Stromal cell of bone marrow (primary cell): ENCODE results near the gene MAD1L1.
"Not testable (repeated sequence)": the region's sequence is repeated elsewhere in the genome, so short reads cannot be mapped to it uniquely, and the experiment has no call there.

ENCODE experiments used
- DNase-seq: peaks from one replicate; pipeline ENCODE4 v3.0.0-alpha.2; 2012; ENCODE audit warnings: low read depth

MAD1L1 gene

DNA sequence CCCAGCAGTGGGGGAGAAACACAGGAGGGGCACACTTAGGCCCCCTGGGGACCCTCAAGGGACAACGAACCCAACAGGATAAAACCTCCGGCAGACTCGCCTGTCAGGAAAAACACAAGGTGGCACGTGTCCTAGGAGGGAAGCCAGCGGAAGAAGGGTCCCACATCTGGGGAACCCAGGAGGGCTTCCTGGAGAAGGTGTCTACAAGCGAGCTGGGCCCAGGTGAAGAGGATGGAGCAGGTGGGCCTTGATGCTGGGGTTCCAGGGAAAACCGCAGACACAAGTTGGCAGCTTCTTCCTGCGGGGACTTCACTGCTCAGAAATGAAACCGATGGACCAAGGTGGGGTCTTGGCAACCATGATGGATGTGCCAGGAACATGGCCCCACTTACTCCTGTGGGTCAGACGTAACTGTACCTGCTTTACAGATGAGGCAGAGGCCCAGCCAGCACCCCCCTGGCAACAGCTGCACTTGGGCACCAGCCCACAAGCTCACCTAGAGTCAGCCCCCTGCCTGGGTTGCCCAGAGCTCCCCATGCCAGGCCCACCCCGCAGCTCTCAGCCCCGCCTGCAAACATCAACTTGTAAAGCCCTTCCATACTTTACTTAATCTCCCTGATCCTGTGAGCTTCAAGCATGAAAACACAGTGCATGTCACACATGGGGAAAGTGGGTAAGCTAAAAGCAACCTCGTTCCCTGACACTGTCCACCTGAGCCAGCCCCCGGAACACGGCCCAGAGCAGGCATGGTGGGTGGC is 337.7 kb downstream of the MAD1L1 start:
- no peak for DNase-seq

DNA sequence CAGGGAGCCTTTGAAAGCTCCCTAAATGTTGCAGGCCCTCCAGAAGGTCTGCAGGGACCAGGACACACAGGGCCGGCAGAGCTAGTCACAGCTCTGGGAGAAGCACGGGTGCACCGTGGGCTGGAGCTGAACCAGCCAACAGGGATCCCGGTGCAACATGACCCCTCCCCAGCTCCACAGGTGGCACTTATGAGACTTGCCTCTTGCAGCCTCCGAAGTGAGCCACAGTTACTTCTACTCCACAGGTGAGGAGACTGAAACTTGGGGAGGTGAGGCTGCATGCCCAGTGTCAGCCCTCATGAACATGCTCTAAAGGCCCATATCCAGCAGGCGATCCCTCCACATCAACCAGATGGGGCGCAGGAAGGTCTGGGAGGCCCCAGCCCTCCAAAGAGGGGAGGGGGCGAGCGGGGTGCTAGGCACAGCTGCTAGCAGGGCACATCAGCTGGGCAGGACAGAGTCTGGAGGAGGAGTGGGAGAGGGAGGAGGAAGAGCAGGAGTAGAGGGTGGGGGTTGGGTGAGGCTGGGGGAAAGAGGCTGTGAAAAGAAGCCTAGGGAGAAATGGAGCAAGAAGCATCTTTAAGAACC is 338.3 kb downstream of the MAD1L1 start:
- no peak for DNase-seq

DNA sequence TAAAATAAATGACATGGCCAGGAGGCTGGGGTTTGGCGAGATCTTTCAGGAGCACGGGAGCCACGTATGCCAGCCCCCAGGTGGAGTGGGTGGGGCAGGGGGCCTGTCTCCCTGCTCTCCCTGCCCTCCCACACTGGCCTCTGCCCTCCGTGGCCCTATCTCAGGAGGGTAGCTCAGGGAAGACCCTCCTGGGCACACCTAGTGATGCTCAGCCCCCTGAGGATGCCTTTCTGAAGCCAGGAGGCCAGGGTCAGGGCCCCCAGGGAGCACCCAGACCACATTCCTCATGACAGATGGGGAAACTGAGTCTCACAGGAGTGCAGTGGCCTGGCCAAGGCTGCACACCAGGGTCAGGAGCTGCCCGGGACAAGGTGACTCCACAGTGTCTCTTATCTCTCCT is 339.3 kb downstream of the MAD1L1 start:
- DNase-seq = no peak

DNA sequence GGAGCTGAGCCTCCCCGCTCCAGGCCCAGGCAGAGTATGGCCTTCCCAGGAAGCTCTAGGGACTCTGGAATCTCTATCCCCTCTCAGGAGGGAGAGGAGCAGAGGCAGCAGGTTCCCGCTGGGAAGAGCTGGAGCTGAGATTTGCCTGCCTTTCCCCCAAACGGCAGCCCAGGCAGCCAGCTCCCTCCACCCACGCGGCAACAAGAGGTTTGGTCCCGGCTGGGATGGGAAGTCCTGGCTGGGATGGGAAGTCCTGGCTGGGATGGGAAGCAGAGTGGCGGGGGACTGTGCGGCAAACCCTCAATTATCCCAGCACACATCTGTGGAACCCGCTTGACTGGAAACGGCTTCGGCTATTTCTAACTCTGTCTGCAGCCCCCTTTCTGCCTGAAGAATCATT is 339.7 kb downstream of the MAD1L1 start:
- DNase-seq = no peak

DNA sequence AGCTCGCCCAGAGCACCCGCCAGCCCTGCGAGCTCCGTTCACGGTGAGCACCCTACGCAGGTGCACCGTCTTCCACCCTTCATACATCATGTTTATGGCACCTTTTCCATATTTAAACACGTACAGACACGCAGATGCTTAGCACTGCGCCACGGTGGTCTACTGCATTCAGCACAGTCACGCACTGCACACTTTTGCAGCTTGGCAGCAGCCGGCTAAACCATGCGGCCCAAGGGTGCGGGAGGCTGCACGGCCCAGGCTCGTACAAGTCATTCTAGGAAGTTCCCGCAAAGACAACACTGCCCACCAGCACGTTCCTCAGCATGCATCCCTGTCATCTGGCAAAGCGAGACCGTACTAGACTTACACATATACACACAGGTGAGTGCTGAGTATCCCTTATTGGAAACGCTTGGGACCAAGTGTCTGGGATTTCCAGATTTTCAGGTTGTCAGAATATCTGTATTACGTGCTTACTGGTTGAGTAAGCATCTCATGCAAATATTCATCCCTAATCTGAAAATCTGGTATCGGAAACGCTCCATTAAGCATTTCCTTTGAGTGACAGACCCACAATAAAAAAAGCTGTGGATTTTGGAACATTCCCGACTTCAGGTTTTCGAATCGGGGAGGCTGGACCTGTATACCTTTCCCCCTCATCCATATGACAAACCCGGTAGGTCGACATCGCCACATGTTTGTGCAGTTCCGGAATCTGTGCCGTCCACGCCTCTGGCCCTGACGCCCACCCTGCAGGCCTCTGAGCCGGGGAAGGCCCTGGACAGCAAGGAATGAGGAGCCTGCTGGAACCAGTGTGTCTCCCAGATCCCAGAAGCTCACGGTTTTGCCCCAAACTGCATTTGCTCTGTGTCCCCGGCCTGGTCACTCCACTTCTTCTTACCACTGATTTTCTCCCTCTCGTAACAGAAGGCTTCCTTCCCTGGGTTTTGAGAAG is 340.5 kb downstream of the MAD1L1 start:
- no peak for DNase-seq

DNA sequence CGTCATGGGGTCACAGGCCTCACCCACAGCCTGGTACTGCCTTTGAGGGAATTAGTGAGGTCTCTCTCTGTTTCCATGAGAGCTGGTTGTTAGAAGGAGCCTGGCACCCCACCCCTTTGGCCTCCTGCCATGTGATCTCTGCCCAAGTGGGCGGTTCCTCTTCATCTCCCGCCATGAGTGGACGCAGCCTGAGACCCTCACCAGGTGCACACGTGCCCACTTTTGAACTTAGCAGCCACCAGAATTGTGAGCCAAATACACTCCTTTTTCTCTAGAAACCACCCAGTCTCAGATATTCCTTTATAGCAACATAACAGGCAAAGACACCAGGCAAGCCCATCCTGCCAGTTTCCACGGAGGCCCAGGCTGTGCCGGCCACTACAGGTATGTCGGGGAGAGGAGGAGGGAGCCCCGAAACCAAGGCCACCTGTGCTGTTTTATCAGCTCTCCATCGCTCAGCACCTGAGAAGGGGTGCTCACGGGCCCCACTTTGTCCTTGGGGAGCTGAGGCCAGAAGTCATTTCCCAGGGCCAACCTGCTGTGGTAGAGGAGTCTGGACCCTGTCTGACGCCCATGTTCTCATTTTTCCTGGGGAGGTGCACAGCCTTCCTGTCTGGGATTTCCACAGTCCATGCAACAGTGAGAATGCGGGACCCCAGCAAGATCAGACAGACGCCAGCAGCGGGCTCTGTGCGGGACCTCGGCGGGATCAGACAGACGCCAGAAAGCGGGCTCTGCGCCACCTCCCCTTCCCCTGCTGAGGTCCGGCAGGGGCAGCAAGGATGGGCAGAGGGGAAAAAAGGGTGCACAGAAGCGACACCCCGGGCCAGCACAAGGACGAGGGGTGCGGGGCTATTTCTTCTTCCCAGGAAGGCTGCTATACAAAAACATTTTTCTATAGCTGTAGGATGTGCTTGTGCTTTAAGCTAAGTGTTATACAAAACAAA is 342.2 kb downstream of the MAD1L1 start:
- no peak for DNase-seq

DNA sequence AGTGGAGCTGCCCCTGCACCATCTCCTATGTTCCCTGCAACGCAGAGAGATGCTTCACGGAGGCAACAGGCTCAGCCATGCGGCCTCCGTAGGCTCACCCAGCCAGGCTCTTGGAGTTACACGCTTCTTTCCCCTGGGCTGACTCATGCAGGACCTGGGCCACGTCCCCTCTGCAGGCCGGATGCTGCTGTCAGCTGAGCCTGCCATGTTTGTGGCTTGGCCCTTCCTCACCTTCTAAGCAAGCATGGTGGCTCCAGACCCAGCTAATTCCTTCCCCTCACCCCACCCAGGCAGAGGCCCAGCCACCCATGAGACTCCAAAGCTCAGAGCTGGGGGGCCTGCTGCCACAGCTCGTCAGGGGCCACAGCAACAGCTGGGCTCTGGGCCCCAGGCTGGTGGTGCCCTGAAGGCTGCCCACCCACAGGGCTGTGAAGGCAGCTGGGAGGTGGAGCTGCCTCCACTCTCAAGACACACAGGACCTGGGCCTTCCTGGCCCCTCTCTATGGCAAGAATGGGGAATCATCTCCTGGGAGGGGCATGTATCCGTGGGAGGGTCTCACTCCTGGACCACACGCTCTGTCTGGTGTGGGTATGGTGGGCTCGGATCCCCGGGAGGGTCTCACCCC is 343.1 kb downstream of the MAD1L1 start:
- DNase-seq = no peak

DNA sequence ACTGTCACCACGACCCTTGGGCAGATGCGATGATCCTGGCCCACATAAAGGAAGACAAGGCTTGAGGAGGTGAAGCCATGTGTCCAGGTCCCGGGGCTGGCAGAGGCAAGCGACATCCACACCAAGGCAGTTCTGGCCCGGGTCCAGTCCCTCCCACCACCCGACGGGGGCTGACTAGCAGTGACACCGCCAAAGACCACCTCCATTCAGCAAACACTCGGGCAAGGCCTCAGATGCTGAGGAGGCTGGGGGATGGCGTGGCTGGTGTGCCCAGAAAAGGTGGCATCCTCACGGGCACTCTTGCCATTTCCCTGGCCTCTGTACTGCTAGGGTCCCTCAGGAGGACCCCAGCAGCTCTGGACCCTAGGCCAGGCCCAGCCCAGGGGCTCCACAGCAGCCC is 343.7 kb downstream of the MAD1L1 start:
- no peak for DNase-seq

DNA sequence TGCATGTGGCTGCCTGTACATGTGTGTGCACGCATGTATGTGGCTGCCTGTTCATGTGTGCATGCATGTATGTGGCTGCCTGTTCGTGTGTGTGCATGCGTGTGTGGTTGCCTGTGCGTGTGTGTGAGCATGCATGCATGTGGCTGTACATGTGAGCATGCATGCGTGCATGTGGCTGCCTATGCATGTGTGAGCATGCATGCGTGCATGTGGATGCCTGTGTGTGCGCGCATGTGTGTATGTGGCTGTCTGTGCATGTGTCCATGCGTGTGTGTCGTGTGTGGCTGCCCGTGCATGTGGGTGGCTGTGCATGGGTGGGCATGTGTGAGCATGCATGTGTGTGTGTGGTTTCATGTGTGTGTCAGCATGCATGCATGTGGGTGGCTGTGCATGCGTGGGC is 344.3 kb downstream of the MAD1L1 start:
- DNase-seq = no peak

DNA sequence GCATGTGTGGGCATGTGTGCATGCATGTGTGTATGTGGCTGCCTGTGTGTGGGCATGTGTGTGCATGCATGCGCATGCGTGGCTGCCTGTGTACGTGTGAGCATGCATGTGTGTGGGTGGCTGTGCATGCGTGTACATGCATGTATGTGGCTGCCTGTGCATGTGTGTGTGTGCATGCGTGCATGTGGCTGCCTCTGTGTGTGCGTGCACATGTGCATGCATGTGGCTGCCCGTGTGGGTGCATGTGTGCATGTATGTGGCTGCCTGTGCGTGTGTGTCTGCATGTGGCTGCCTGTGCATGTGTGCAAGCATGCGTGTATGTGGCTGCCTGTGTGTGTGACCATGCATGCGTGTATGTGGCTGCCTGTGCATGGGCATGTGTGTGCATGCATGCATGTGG is 345.5 kb downstream of the MAD1L1 start:
- no peak for DNase-seq

DNA sequence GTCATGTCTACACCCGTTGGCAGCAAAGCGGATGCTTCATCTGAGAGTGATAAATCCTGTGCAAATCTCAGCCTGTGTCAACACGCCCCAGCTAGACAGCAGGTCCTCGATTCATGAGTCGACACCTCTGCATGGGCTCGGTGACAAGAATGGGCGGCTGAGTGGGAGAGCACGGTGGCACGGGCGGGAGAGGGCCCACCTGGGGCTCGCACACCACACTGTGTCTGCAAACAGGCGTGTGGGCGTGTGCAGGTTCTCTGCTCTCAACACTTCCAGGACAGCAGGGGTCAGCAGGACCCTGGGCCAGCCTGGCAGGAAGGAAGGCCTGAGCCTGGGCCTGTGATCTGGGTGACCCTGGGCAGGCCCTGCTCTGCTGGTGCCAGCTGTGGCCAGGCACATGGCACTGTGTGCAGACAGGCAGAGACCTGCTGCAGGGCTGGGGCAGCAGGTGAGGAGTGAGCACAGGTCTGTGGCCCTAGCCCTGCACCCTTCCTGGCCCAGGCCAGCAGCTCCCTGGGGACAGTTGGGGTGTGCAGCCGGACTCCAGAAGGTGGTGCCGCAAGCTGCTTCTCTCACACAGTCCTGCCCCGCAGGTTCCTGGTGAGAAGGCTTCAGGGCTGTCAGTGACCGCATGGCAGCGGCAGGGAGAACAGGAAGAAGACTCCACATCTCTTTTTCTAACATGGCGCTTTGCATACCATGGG is 346.2 kb downstream of the MAD1L1 start:
- no peak for DNase-seq

DNA sequence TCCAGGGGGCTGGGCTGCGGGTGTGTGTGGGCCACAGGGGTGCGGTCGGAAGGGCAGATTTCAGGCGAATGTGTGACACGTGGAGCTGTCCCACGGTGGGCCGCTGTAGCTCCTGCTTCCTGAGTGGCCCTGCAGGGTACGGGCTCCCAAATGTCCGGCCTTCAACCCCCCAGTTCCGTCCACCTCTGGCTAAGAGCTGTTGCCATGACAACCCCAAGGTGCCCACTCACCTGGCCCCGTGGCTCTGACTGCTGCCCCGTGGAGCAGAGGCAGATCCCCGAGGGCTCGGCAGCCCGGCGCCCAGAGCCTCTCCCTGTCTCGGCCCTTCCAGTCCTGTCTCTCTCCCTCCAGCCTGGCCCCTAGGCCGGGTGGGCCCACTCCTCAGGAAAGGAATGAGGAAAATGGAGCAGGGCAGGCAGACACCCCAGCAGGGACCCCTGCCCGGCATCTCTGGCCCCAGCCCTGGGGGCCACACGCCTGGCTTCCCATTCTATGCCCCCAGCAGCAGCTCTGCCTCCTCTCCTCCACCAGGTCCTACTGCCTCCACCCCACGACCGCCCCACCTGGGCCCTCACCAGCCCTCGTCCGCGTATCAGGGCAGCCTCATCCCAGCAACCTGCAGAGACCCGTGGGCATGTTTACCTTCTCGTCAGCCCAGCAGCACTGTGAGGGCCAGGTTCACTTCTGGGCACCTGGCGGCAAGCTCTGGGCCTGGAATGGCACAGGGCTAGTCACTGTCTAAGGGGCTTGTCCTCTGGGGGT is 347.1 kb downstream of the MAD1L1 start:
- no peak for DNase-seq

DNA sequence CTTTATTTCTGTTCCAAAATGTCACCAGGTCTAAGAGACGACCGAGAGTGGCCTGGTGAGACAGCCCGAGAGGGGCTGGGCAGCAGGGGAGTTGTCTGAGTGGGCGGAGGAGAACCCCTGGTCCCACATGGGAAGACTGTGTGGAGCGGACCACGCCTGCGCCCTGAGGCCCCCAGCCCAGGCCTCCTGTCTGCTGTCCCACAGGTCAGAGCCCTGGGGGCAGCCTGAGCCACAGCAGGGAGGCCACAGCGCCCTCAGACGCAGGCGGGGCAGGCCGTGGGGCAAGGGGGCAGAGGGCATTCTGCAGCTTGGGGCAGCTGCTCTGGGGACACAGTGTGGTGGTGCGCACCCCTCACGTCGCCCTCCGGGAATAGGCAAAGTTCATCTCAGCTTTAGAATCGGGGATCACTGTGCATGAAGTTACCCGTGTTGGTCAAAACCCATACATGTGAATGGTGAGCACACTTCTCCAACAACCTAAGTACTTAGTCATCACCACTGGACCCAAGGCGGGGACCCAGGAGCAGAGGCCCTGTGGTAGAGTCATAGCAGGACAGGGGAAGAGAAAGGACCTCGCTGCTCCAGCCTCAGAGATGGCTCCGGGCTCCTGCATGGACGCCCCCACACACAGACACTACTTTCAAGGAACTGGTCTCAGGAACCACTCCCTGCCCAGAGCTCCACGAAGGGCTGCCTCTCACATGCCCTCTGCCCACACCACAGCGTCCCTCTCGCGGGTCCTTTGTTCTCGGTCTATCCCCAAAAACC is 348.0 kb downstream of the MAD1L1 start:
- DNase-seq = no peak

DNA sequence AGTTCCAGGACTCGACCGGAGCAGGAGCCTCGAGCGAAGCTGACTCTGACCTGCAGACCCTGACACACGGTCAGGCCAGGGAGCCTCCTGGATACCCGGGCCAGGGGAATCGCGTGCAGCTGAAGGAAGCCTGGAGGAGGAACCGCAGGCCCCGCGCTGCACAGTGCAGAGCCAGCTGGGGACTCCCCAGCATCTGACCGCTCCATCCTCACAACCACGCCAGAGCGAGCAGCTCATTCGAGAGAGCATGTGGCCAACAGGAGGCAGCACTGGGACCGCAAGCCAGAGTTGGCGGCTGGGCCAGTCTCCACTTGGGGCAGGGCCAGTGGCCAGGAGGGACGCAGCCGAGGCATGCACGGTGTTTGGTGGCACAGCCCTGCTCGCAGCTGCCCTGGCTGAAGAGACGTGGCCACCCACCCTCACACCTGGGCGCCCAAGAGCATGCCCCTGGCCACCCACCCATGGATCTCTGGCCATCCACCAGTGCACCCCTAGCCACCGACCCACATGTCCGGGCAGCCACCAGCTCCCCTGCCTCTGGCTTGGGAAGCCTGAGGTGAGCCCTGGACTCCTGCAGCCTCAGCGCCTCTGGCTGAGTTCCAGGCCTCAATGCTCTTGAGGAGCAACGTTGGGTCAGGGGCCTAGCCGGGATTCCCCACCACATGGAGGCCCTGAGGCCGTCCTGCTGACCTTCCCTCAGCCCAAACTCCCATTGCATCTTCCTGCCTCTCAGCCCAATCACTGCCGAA is 348.7 kb downstream of the MAD1L1 start:
- DNase-seq = no peak

DNA sequence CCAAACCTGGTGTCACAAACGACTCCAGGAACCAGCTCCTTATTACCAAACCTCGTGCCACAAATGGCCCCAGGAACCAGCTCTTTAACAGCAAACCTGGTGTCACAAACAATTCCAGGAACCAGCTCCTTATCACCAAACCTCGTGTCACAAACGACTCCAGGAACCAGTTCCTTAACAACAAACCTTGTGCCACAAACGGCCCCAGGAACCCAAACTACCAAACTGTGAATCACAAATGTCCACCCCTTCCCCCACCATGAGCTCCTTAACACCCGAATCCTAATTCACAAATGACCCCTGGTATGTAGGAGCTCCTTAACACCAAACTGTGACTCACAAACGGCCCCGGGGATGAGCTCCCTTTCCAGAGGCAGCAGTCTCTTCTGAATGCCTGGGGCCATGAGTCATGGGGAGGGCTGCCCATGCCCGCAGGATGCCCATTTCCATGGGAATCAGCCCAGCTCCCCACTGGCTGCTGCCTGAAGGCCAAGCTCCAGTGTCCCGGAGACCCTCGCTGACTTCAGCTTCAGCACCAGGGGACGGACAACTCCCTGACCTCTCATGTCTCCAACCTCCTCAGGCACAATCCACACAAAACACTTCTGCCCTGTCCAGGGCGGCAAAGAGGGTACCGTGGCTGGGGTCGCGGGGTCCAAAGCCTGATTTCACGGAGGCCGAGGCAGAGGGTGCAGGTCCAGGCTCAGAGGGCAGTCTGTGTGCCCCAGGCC is 349.5 kb downstream of the MAD1L1 start:
- DNase-seq = peak; percentile 79

DNA sequence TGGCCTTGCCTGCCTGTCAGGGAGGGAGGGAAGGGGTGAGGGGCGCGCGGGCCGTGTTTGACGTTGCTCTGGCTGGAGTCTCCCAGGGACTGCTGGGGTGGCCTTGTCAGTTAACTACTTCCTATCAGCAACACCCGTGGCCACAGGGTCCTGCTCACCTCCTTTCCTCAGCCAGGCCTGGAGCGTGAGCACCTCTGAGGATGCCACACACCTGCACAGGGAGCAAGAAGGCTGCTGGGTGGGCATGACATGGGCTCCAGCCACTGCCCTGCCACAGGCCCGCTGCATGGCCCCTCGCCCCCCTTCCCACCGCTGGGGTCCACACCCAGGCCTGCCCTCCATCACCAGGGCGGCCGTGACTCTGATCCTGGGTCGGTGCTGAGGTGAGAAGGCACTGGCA is 350.3 kb downstream of the MAD1L1 start:
- no peak for DNase-seq

DNA sequence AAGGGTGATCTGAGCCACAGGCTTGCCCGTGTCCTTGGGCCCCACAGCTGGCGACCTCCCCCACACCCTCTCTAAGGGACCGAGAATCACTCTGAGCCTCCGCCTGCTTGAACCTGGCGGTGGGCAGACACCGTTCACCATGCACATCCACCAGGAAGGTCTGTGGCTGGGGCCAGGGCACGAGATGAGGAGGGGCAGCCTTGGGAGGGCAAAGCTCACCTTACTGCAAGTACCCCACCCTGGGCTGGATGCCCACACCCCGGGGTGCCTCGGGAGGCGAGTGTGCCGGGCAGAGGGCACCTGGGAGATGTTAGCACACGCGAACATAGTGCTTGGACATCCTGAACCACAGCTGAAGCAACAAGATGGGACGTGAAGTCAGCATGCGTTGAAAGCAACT is 350.8 kb downstream of the MAD1L1 start:
- no peak for DNase-seq

DNA sequence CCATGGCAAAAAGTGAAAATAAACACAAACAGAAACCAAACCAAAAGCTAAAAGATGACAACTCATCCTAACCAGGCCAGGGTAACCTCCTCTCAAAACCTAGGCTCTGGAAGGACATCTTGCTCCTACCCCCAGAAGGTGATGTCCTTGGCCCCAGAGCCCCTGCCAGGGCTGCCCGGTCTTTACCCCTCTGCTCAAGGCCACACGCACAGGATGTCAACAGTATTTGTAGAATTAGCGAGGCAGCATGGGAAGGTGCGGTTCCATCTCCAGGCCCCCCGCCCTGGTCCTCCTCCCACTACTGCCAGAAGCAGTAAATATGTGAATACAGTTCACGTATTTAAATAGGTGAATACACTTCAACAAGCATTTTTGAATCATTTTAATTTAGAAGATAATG is 356.1 kb downstream of the MAD1L1 start:
- not testable (repeated sequence) for DNase-seq
